Endothelial cell of umbilical vein (primary cell): ENCODE data around the gene SERINC2.

Experiments
- CTCF ChIP-seq, 2 donors: IDR thresholded peaks; 1 replicate in 1 of 2; 2 replicates in 1 of 2; pipeline ENCODE4 v1.5.1; 2011; ENCODE audit warnings: low read length in 2 of 2, mild to moderate bottlenecking in 2 of 2, moderate library complexity in 2 of 2, control low read depth in 1 of 2, inconsistent platforms in 1 of 2, low read depth in 1 of 2; ENCODE audit not compliant: insufficient read depth in 1 of 2; ENCODE audit errors: extremely low read depth in 1 of 2
- POLR2A ChIP-seq: IDR thresholded peaks from 2 replicates; pipeline ENCODE4 v1.6.1; 2012; ENCODE audit warnings: low read depth, mild to moderate bottlenecking, control low read depth, low read length
- POLR2AphosphoS5 ChIP-seq: IDR thresholded peaks from 2 replicates; pipeline ENCODE4 v1.6.1; 2012; ENCODE audit warnings: low read depth, mild to moderate bottlenecking, control low read depth, low read length, moderate library complexity; ENCODE audit not compliant: insufficient read depth
- TF ChIP-seq, protein P1 (sequence below): IDR thresholded peaks from 2 replicates; pipeline ENCODE4 v1.6.1; 2011; ENCODE audit not compliant: insufficient read depth, insufficient read length

DNA sequence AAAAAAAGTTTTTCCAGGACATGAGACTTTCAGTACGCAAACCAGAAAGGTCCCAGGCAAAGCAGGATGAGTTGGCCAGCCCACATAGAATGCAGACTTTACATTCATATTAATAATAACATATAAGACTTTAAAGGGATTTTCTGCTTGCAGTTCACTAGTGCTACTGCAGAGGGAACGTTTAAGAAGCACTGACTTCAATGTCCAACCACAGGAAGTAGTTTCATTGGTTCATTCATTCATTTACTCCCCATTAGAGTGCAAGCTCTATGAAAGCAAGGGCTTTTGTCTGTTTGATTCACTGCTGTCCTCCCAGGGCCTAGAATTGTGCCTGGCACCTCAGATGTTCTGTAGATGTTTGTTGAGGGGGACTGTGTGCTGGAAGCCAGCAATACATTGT is 11.8 kb upstream of the SERINC2 start:
- TF ChIP-seq CTCF (IDR thresholded peaks at IDR 0.05; ENCODE audit: extremely low read depth in 1 of 2, insufficient read depth in 1 of 2, low read depth in 1 of 2, low read length in 2 of 2) (no peak), POLR2A (no peak), POLR2AphosphoS5 (no peak)
- TF ChIP-seq, protein P1, sequence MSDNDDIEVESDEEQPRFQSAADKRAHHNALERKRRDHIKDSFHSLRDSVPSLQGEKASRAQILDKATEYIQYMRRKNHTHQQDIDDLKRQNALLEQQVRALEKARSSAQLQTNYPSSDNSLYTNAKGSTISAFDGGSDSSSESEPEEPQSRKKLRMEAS: no peak
